Tibial nerve (tissue), 4 donors: Measurements from ENCODE around the gene CFL1. TPM values are rescaled to one million over a fixed set of nuclear protein-coding genes. Genes with fewer than 3 reads are reported as not detected.

Experiments used
- DNase-seq, 2 donors: peaks; one replicate each; pipeline ENCODE4 v3.0.0-alpha.2; 2019; ENCODE audit warnings: low spot score in 2 of 2
- H3K27ac ChIP-seq, 4 donors: fragments of 200-600 bp; sonication (generic) in 3 of 4; one replicate each; pipeline ENCODE4 v1.5.1; 2017 to 2019; ENCODE audit warnings: mild to moderate bottlenecking in 1 of 4
- H3K27me3 ChIP-seq, 2 donors: fragments of 200-600 bp; sonication (generic) in 1 of 2; one replicate each; pipeline versions ENCODE4 v1.5.1 to v1.6.0; 2017 to 2019
- H3K36me3 ChIP-seq, 3 donors: fragments of 200-600 bp; sonication (generic); one replicate each; pipeline ENCODE4 v1.5.1; 2018 to 2019
- H3K4me1 ChIP-seq, 4 donors: fragments of 200-600 bp; sonication (generic) in 3 of 4; one replicate each; pipeline ENCODE4 v1.5.1; 2017 to 2019
- H3K4me3 ChIP-seq, 4 donors: fragments of 200-600 bp; sonication (generic) in 3 of 4; one replicate each; pipeline ENCODE4 v1.5.1; 2017 to 2019; ENCODE audit warnings: mild to moderate bottlenecking in 1 of 4, moderate library complexity in 1 of 4
- H3K9me3 ChIP-seq, 4 donors: fragments of 200-600 bp; sonication (generic) in 3 of 4; one replicate each; pipeline ENCODE4 v1.5.1; 2017 to 2019
- EP300 ChIP-seq, 2 donors: sonication (generic); formaldehyde crosslinking; IDR thresholded peaks; one replicate each; pipeline ENCODE4 v1.6.1; 2017; ENCODE audit warnings: antibody characterized with exemption in 2 of 2, mild to moderate bottlenecking in 1 of 2
- POLR2A ChIP-seq, 2 donors: fragments of 450-650 bp; IDR thresholded peaks; one replicate each; pipeline ENCODE4 v1.6.1; 2017; ENCODE audit warnings: antibody characterized with exemption in 2 of 2, mild to moderate bottlenecking in 2 of 2, moderate library complexity in 2 of 2
- WGBS, 2 donors: methylation state at CpG; one replicate each; pipeline ENCODE4 v1.1.5; 2018; 5-methylcytosine and 5-hydroxymethylcytosine counted together
- total RNA-seq, 4 donors: library from RNA; depleted of rRNA; stranded (reverse); fragments of >200 nt; gene quantifications; one replicate each; pipeline ENCODE4 v1.1.0, GENCODE V29; 2016
- TF ChIP-seq, protein P1 (sequence below), 5 experiments: fragments of 200-600 bp in 3 of 5; fragments of 450-650 bp in 2 of 5; sonication (generic) in 3 of 5; IDR thresholded peaks; one replicate each; pipeline ENCODE4 v1.5.1; 2016 to 2019; ENCODE audit warnings: antibody characterized with exemption in 5 of 5, mild to moderate bottlenecking in 3 of 5, moderate library complexity in 2 of 5

Gene CFL1
- total RNA-seq, 4 donors from 2014 or later = 461 to 881 (median 580) TPM

DNA sequence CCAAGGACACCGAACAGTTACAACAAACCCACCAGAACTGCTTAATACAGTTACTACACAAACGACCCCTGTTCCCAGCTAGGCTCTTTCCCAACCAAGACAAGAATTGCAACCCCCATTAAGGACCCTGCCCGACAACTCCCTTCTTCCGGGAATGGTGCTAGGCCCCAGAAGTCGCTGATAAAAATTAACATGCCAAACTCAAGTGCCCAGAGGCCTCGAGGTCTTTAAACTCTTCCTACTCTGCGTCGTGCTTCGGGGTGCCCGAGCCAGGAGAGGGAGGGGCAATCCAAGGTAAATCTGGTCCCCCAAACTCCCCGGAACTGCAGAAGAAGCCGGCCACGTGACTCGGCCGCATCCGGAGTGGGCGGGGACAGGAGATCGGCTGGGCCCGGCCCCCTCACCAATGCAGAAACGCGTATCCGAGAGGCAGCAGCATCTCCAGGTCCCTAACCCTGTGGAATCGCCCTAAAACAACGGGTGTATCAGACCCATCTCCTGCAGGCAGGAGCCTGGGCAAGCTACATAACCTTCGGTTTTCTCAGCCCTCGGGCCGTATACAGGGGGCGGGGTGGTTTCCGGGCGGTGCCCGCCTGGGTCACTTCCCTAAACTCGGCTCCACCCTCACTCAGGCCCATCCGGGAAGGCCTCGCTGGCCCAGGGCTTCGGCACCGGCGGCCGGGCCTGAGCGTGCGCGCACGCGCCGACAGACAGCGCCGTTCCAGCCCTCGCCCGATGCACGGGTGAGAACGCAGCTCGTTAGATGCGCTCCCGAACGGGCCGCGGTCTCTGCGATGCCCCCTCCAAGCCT is 1.1 kb downstream of the CFL1 start:
- Histone ChIP-seq H3K27ac (peak overlapping the region; percentile 86 to 99 (median 96)), H3K4me3 (peak overlapping the region; percentile 88 to 92 (median 90)), H3K36me3 (peaks cover 2 to 48% (median 29%) of the 10 kb centered on the region in 3 donors), H3K4me1 (peaks cover 0 to 53% (median 22%) of the 10 kb centered on the region in 4 donors), H3K9me3 (no peaks in the 10 kb centered on the region), H3K27me3 (no peaks in the 10 kb centered on the region)
- DNase-seq = peak; percentile 66 to 80
- WGBS, 2 donors = 1 to 3% methylated on average over 36 to 56 of the region's 57 CpGs
- TF ChIP-seq EP300 (IDR thresholded peaks at IDR 0.05) = peak in 1 of 2 donors; percentile 78
- TF ChIP-seq POLR2A (IDR thresholded peaks at IDR 0.05) = peak in 1 of 2 donors; percentile 60
- TF ChIP-seq, protein P1, sequence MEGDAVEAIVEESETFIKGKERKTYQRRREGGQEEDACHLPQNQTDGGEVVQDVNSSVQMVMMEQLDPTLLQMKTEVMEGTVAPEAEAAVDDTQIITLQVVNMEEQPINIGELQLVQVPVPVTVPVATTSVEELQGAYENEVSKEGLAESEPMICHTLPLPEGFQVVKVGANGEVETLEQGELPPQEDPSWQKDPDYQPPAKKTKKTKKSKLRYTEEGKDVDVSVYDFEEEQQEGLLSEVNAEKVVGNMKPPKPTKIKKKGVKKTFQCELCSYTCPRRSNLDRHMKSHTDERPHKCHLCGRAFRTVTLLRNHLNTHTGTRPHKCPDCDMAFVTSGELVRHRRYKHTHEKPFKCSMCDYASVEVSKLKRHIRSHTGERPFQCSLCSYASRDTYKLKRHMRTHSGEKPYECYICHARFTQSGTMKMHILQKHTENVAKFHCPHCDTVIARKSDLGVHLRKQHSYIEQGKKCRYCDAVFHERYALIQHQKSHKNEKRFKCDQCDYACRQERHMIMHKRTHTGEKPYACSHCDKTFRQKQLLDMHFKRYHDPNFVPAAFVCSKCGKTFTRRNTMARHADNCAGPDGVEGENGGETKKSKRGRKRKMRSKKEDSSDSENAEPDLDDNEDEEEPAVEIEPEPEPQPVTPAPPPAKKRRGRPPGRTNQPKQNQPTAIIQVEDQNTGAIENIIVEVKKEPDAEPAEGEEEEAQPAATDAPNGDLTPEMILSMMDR (IDR thresholded peaks at IDR 0.05) = no peak

DNA sequence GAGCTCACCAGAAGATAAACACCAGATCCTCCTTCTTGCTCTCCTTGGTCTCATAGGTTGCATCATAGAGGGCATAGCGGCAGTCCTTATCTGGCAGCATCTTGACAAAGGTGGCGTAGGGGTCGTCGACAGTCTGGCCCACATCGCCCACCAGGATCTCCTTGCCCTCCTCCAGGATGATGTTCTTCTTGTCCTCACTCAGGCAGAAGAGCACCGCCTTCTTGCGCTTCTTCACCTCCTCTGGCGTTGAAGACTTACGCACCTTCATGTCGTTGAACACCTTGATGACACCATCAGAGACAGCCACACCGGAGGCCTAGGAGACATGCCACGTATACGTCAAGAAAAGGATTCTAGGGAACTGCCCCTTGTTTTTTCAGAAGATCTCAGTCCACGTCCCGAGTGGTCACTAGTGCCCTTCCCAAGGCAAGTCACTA is 2.0 kb downstream of the CFL1 start:
- TF ChIP-seq, protein P1 (IDR thresholded peaks at IDR 0.05) = no peak
- TF ChIP-seq POLR2A (IDR thresholded peaks at IDR 0.05) = no peak
- no peak for TF ChIP-seq EP300 (IDR thresholded peaks at IDR 0.05)
- no peak for DNase-seq
- Histone ChIP-seq H3K4me1 (peaks cover 0 to 44% (median 14%) of the 10 kb centered on the region in 4 donors), H3K9me3 (peaks cover 0 to 9% (median 0%) of the 10 kb centered on the region in 4 donors), H3K4me3 (peak overlapping the region in 2 of 4 donors; percentile 88 to 91), H3K27ac (peak overlapping the region in 2 of 4 donors; percentile 96 to 99), H3K27me3 (no peaks in the 10 kb centered on the region), H3K36me3 (peaks cover 2 to 54% (median 28%) of the 10 kb centered on the region in 3 donors)
- WGBS, 2 donors = 82 to 83% methylated on average over 15 of the region's 15 CpGs

DNA sequence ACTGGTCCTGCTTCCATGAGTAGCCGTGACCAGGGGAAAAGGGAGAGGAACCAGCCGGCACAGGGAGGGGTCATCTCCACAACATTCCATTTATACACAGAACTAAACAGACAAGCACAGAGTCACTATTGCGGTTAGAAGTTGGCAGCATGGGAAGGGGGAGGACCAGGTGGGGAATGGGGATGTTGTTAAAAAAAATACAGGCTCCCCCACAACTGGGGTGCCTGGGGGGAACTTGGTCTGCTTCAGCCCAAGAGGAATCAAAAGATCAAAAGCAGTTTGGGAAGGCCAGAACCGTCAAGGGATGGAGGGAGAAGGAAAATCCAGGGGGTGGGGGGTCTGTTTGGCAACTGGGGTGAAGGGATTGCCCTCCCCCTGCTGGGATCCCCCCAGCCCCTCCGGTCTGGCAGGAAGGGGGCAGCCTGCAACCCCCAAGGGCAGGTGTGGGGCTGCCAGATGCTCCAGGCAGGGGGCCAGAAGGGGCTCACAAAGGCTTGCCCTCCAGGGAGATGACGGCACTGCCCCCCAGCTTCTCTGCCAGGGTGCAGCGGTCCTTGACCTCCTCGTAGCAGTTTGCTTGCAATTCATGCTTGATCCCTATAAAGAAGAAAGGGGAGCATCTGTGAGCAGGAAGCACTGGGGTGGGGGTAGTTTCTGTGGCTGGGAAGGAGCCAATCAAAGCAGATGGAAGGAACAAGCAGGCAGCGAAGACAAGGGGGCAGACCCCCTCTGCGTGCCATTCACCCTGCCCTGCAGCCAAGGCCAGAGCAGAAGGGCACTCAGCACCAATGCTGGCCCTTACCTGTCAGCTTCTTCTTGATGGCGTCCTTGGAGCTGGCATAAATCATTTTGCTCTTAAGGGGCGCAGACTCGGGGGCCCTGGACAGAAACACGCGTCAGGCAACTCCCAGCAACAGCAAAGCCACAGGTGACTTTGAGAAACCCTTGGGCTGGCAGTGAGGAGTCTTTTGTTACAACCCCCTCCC is 2.8 kb downstream of the CFL1 start:
- no peak for DNase-seq

DNA sequence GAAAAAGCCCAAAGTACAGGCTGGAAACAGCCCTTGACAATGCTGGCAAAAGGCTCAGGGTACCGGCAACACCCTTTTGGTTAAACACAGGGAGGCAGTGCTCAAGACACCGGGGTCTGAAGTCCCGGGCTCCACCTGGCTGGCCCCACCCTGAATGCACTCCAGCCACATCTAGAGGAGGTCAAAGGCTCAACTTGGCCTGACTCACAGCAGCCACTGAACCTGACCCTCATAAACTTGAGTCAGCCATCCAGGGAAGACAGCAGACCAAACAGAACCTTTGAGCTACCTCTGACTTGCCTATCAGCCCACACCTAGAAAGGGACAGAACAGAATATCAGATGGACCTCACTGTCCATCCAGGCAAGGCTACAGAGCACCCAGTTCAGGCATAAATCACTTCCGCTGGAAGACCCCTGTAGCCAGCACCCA is 3.8 kb downstream of the CFL1 start:
- Histone ChIP-seq H3K36me3 (peaks cover 2 to 64% (median 28%) of the 10 kb centered on the region in 3 donors), H3K9me3 (peaks cover 0 to 9% (median 0%) of the 10 kb centered on the region in 4 donors), H3K4me1 (peaks cover 0 to 38% (median 11%) of the 10 kb centered on the region in 4 donors), H3K4me3 (no peak overlapping the region), H3K27me3 (no peaks in the 10 kb centered on the region), H3K27ac (no peak overlapping the region)
- DNase-seq = no peak
- TF ChIP-seq, protein P1 (IDR thresholded peaks at IDR 0.05) = no peak
- TF ChIP-seq POLR2A (IDR thresholded peaks at IDR 0.05) = no peak
- no peak for TF ChIP-seq EP300 (IDR thresholded peaks at IDR 0.05)
- 87 to 98% methylated on average over 4 of the region's 4 CpGs for WGBS, 2 donors

More for the DNA sequence above, 2.8 kb downstream of the CFL1 start:
- Histone ChIP-seq H3K4me3 (no peak overlapping the region), H3K9me3 (peaks cover 0 to 9% (median 0%) of the 10 kb centered on the region in 4 donors), H3K36me3 (peaks cover 2 to 62% (median 28%) of the 10 kb centered on the region in 3 donors), H3K27ac (peak overlapping the region in 1 of 4 donors; percentile 41), H3K4me1 (peaks cover 0 to 43% (median 13%) of the 10 kb centered on the region in 4 donors), H3K27me3 (no peaks in the 10 kb centered on the region)
- WGBS, 2 donors = 73 to 76% methylated on average over 15 of the region's 15 CpGs
- TF ChIP-seq POLR2A (IDR thresholded peaks at IDR 0.05) (no peak), EP300 (IDR thresholded peaks at IDR 0.05) (no peak)
- TF ChIP-seq, protein P1 (IDR thresholded peaks at IDR 0.05) = no peak
